ENCODE measurements around the gene EDA.

DNA sequence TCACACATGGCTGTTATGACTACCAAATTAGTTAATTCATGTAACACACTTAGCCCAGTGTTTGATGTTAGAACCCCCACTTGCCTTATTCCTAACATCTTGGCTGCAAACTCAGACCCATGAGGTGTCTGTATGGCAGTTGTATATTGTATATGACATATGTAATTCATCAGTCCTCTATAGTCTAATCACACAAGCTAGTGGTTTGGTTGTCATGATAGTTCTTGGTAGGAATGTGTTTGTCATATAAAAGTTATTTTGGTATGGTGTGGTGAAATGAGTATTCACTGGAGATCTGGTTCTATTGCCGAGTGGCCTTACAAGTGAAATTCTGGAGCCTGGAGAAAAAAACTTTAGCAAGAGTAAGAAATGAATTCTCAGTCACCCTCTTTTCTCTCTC is 284.6 kb downstream of the EDA start:
- TF ChIP-seq POLR2A (IDR thresholded peaks at IDR 0.05), result no peak
- no peak for TF ChIP-seq EP300 (IDR thresholded peaks at IDR 0.05)
- TF ChIP-seq, protein P1, sequence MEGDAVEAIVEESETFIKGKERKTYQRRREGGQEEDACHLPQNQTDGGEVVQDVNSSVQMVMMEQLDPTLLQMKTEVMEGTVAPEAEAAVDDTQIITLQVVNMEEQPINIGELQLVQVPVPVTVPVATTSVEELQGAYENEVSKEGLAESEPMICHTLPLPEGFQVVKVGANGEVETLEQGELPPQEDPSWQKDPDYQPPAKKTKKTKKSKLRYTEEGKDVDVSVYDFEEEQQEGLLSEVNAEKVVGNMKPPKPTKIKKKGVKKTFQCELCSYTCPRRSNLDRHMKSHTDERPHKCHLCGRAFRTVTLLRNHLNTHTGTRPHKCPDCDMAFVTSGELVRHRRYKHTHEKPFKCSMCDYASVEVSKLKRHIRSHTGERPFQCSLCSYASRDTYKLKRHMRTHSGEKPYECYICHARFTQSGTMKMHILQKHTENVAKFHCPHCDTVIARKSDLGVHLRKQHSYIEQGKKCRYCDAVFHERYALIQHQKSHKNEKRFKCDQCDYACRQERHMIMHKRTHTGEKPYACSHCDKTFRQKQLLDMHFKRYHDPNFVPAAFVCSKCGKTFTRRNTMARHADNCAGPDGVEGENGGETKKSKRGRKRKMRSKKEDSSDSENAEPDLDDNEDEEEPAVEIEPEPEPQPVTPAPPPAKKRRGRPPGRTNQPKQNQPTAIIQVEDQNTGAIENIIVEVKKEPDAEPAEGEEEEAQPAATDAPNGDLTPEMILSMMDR (IDR thresholded peaks at IDR 0.05), result no peak
